GM12878 (cell line): ENCODE data around the gene LINC00237.

ENCODE experiments used
- BCLAF1 ChIP-seq: fragments of 450-650 bp; IDR thresholded peaks from 2 replicates; pipeline ENCODE4 v1.6.1; 2017; ENCODE audit warnings: antibody characterized with exemption, mild to moderate bottlenecking, moderate library complexity
- BHLHE40 ChIP-seq, 2 experiments: fragments of 450-650 bp in 1 of 2; IDR thresholded peaks; 2 replicates each; pipeline ENCODE4 v1.6.1; 2011 to 2017; ENCODE audit warnings: low read depth in 2 of 2, borderline replicate concordance in 1 of 2, improper control_type of control experiment in 1 of 2, low read length in 1 of 2, mild to moderate bottlenecking in 1 of 2
- CTCF ChIP-seq, 3 experiments: IDR thresholded peaks in 2 of 3; conservative IDR thresholded peaks in 1 of 3; 2 replicates each; pipeline ENCODE4 v1.5.1; 2011; ENCODE audit warnings: low read depth in 3 of 3, low read length in 3 of 3, mild to moderate bottlenecking in 3 of 3, control low read depth in 2 of 3, moderate library complexity in 2 of 3, inconsistent platforms in 1 of 3, mixed read lengths in 1 of 3; ENCODE audit not compliant: control insufficient read depth in 2 of 3, insufficient read depth in 1 of 3; ENCODE audit errors: extremely low read depth in 1 of 3
- ESRRA ChIP-seq: IDR thresholded peaks from 2 replicates; pipeline ENCODE4 v1.6.1; 2012; ENCODE audit warnings: mild to moderate bottlenecking, low read length, improper control_type of control experiment
- FOXK2 ChIP-seq: fragments of 450-650 bp; IDR thresholded peaks from 2 replicates; pipeline ENCODE4 v1.6.1; 2017; ENCODE audit warnings: mild to moderate bottlenecking, moderate library complexity
- IKZF1 ChIP-seq: fragments of 450-650 bp; conservative IDR thresholded peaks from 2 replicates; pipeline ENCODE4 v1.6.1; 2017; ENCODE audit warnings: antibody characterized with exemption, mild to moderate bottlenecking
- JUND ChIP-seq: IDR thresholded peaks from 2 replicates; pipeline ENCODE4 v1.6.1; 2012; ENCODE audit warnings: low read depth, mild to moderate bottlenecking, low read length, improper control_type of control experiment, moderate library complexity
- MYB ChIP-seq: fragments of 150-350 bp; IDR thresholded peaks from 2 replicates; pipeline ENCODE4 v1.6.1; 2014; ENCODE audit warnings: mild to moderate bottlenecking, low read depth, low read length, borderline replicate concordance
- NFYB ChIP-seq: IDR thresholded peaks from 2 replicates; pipeline ENCODE4 v1.6.1; 2011; ENCODE audit warnings: low read depth, mild to moderate bottlenecking, low read length, improper control_type of control experiment, moderate library complexity; ENCODE audit not compliant: insufficient read depth
- PAX5 ChIP-seq: IDR thresholded peaks from 2 replicates; pipeline ENCODE4 v1.6.1; 2011; ENCODE audit warnings: low read depth, low read length, borderline replicate concordance
- PBX3 ChIP-seq: IDR thresholded peaks from 2 replicates; pipeline ENCODE4 v1.6.1; 2011; ENCODE audit warnings: mild to moderate bottlenecking, low read depth, low read length, moderate library complexity; ENCODE audit not compliant: insufficient replicate concordance
- RFX5 ChIP-seq: IDR thresholded peaks from 2 replicates; pipeline ENCODE4 v1.6.1; 2011; ENCODE audit warnings: low read depth, low read length, improper control_type of control experiment
- TCF7 ChIP-seq: IDR thresholded peaks from 2 replicates; pipeline ENCODE4 v1.6.1; 2014; ENCODE audit warnings: antibody characterized with exemption, borderline replicate concordance
- USF2 ChIP-seq: IDR thresholded peaks from 2 replicates; pipeline ENCODE4 v1.6.1; 2011; ENCODE audit warnings: low read depth, low read length, improper control_type of control experiment, borderline replicate concordance

- TF ChIP-seq TCF7 (no peak), PAX5 (no peak), PBX3 (no peak), JUND (no peak), CTCF (IDR thresholded peaks at IDR 0.05 in 2 of 3, conservative IDR thresholded peaks at IDR 0.05 in 1 of 3; ENCODE audit: control insufficient read depth in 2 of 3, extremely low read depth in 1 of 3, insufficient read depth in 1 of 3, low read depth in 3 of 3, low read length in 3 of 3) (no peak), BCLAF1 (no peak), BHLHE40 (IDR thresholded peaks at IDR 0.05; ENCODE audit: borderline replicate concordance in 1 of 2, low read depth in 2 of 2, low read length in 1 of 2) (no peak), USF2 (peak; percentile 36; the same call in 1 of the 2 replicates), ESRRA (no peak), FOXK2 (no peak), NFYB (0 out of 2 replicates have a peak, but pooled peaks have one; percentile 14), MYB (no peak), RFX5 (no peak), IKZF1 (no peak)
These were observed 9.7 kb downstream of the LINC00237 start for GRCh38 chr20:21096321-21097043.
